ENCODE data around the gene P4HTM. TPM values are rescaled to one million over a fixed set of nuclear protein-coding genes. Genes with fewer than 3 reads are reported as not detected.

Gene P4HTM
- total RNA-seq, 1 experiment from 2014 or later = 49.1 TPM

- no peaks in the 10 kb centered on the region for H3K27me3 ChIP-seq (ENCODE audit: insufficient read depth, low read depth)
- peaks cover 33% of the 10 kb centered on the region for H3K4me1 ChIP-seq (replicated peaks; ENCODE audit: insufficient read depth)
- TF ChIP-seq CTCF (conservative IDR thresholded peaks at IDR 0.05) (no peak), EZH2 (IDR thresholded peaks at IDR 0.05; ENCODE audit: low read depth) (no peak)
- H3K4me3 ChIP-seq = no peak overlapping the region
- H4K20me1 ChIP-seq (ENCODE audit: insufficient read depth) = no peaks in the 10 kb centered on the region; the same call in 1 of the 2 replicates
- peaks cover 14% of the 10 kb centered on the region; the same call in 1 of the 2 replicates for H3K36me3 ChIP-seq (ENCODE audit: low read depth)
- peaks cover 55% of the 10 kb centered on the region; the same call in 1 of the 2 replicates for H3F3A ChIP-seq (ENCODE audit: insufficient read depth, low read depth)
- H3K9me2 ChIP-seq (ENCODE audit: insufficient read depth) = no peaks in the 10 kb centered on the region
- ChIA-PET CTCF (no interaction called here), POLR2A (ENCODE audit: unreplicated experiment) (no interaction called here)
- no peak overlapping the region; the same call in 1 of the 2 replicates for H3K4me2 ChIP-seq
- no peak overlapping the region for H3K27ac ChIP-seq
- no peaks in the 10 kb centered on the region for H3K9me3 ChIP-seq (ENCODE audit: insufficient read depth, low read depth)
- H2AFZ ChIP-seq = no peak overlapping the region
- intact Hi-C loops (cut with micrococcal nuclease; ENCODE audit: unreplicated experiment) = no loop called here
- peaks cover 81% of the 10 kb centered on the region for H3K79me2 ChIP-seq (ENCODE audit: low read depth)
- DNase-seq = no peak
- BruUV-seq (replicated peaks) = no TSS peak
These were observed 33.7 kb downstream of the P4HTM start for GRCh38 chr3:49023775-49024174.

GRCh38 chr3:49024449-49024848 lies 34.4 kb downstream of the P4HTM start:
- intact Hi-C loops (cut with micrococcal nuclease; ENCODE audit: unreplicated experiment) = no loop called here
- DNase-seq = no peak
- Histone ChIP-seq H3F3A (ENCODE audit: insufficient read depth, low read depth) (peaks cover 49% of the 10 kb centered on the region), H3K4me2 (no peak overlapping the region), H3K4me3 (no peak overlapping the region), H2AFZ (no peak overlapping the region), H3K4me1 (replicated peaks; ENCODE audit: insufficient read depth) (peaks cover 26% of the 10 kb centered on the region), H3K36me3 (ENCODE audit: low read depth) (peaks cover 14% of the 10 kb centered on the region; the same call in 1 of the 2 replicates), H3K9me3 (ENCODE audit: insufficient read depth, low read depth) (no peaks in the 10 kb centered on the region), H3K9me2 (ENCODE audit: insufficient read depth) (no peaks in the 10 kb centered on the region), H3K27ac (no peak overlapping the region), H4K20me1 (ENCODE audit: insufficient read depth) (no peaks in the 10 kb centered on the region; the same call in 1 of the 2 replicates), H3K27me3 (ENCODE audit: insufficient read depth, low read depth) (no peaks in the 10 kb centered on the region), H3K79me2 (ENCODE audit: low read depth) (peaks cover 78% of the 10 kb centered on the region)
- POLR2A ChIA-PET (ENCODE audit: unreplicated experiment) = no interaction called here
- no peak for TF ChIP-seq CTCF (conservative IDR thresholded peaks at IDR 0.05)
- no peak for TF ChIP-seq EZH2 (IDR thresholded peaks at IDR 0.05; ENCODE audit: low read depth)
- BruUV-seq (replicated peaks) = no TSS peak
- CTCF ChIA-PET = no interaction called here

- Histone ChIP-seq H3K9me2 (ENCODE audit: insufficient read depth) (no peaks in the 10 kb centered on the region), H3K4me2 (no peak overlapping the region), H3K27me3 (ENCODE audit: insufficient read depth, low read depth) (no peaks in the 10 kb centered on the region), H3K27ac (no peak overlapping the region), H3K79me2 (ENCODE audit: low read depth) (peaks cover 70% of the 10 kb centered on the region), H3K36me3 (ENCODE audit: low read depth) (peaks cover 14% of the 10 kb centered on the region; the same call in 1 of the 2 replicates), H3K9me3 (ENCODE audit: insufficient read depth, low read depth) (no peaks in the 10 kb centered on the region), H4K20me1 (ENCODE audit: insufficient read depth) (no peaks in the 10 kb centered on the region; the same call in 1 of the 2 replicates), H3K4me3 (no peak overlapping the region), H2AFZ (no peak overlapping the region), H3K4me1 (replicated peaks; ENCODE audit: insufficient read depth) (peaks cover 19% of the 10 kb centered on the region), H3F3A (ENCODE audit: insufficient read depth, low read depth) (peaks cover 50% of the 10 kb centered on the region)
- no peak for DNase-seq
- no TSS peak for BruUV-seq (replicated peaks)
- TF ChIP-seq EZH2 (IDR thresholded peaks at IDR 0.05; ENCODE audit: low read depth) (no peak), CTCF (conservative IDR thresholded peaks at IDR 0.05) (no peak)
- POLR2A ChIA-PET (ENCODE audit: unreplicated experiment) = interaction anchor here (0.6 kb wide), 1 partner anchor 281 kb away, joined by 5 read pairs; no protein-coding TSS in a partner anchor
- intact Hi-C loops (cut with micrococcal nuclease; ENCODE audit: unreplicated experiment) = loop anchor here (5.0 kb wide), 1 partner anchor 67 kb away; the partner anchor contains the start of gene QRICH1
- CTCF ChIA-PET = no interaction called here
These were observed 35.2 kb downstream of the P4HTM start for GRCh38 chr3:49025005-49025792.
